ENCODE measurements around the gene SH3GL2.

Gene SH3GL2

DNA sequence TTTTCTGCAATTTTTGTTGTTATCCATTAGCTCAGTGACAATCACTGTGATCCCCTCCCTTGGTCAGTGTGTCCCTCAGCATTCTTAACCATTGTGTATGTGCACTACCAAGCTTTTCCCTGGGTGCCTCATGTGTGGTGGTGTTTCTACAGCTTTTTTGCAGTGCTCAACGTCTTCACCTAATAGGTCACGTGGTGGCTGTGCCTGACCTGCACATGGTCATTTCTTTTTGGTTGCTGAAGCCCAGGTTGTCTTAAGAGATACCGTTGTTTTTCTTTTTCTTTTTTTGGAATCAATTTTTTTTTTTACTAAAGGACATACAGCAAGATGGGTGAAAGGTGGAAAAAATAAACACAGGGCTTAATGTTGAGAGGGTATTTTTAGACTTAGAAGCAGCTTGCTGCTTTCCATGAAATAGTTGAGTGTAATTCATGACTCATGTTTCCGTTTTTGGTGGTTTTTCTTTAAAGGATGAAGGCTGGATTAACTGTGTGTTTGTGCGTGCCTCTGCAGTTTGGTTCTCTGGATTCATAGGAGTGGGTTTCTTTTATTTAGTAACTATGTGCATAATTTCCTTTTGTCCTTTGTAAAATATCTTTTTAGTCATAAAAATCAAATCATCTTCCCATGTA is 22.2 kb downstream of the SH3GL2 start:
- H3K4me3 ChIP-seq (ENCODE audit: low read depth, low read length) = no peak overlapping the region
- TF ChIP-seq, protein P1, sequence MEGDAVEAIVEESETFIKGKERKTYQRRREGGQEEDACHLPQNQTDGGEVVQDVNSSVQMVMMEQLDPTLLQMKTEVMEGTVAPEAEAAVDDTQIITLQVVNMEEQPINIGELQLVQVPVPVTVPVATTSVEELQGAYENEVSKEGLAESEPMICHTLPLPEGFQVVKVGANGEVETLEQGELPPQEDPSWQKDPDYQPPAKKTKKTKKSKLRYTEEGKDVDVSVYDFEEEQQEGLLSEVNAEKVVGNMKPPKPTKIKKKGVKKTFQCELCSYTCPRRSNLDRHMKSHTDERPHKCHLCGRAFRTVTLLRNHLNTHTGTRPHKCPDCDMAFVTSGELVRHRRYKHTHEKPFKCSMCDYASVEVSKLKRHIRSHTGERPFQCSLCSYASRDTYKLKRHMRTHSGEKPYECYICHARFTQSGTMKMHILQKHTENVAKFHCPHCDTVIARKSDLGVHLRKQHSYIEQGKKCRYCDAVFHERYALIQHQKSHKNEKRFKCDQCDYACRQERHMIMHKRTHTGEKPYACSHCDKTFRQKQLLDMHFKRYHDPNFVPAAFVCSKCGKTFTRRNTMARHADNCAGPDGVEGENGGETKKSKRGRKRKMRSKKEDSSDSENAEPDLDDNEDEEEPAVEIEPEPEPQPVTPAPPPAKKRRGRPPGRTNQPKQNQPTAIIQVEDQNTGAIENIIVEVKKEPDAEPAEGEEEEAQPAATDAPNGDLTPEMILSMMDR (IDR thresholded peaks at IDR 0.05; ENCODE audit: low read depth, low read length, missing control alignments) = no peak
- DNase-seq (ENCODE audit: low read depth) = peak; percentile 13
- in situ Hi-C loops (cut with HindIII; ENCODE audit: low sequenced_read_pairs) = no loop called here

DNA sequence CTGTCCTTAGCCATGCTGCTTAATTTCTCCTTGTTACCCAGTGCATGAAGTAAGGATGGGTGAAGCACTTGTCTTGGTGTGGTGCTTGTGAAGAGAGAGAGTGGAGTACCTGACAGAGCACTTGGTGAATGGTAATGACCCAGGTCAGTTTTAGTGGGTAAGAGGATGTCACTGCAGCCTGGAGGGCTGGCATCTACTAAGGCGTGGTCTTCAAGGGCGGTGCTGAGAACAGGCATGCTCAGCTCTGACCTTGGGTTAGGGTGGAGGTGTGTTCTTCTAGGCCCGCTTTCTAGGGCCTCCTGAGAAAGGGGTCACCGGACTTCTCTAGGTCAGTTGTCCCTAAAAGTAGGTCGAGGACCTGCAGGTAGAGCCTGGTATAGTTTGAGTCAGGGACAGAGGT is 25.7 kb downstream of the SH3GL2 start:
- in situ Hi-C loops (cut with HindIII; ENCODE audit: low sequenced_read_pairs) = no loop called here
- no peak overlapping the region for H3K4me3 ChIP-seq (ENCODE audit: low read depth, low read length)
- TF ChIP-seq, protein P1 (IDR thresholded peaks at IDR 0.05; ENCODE audit: low read depth, low read length, missing control alignments) = no peak
- no peak for DNase-seq (ENCODE audit: low read depth)

DNA sequence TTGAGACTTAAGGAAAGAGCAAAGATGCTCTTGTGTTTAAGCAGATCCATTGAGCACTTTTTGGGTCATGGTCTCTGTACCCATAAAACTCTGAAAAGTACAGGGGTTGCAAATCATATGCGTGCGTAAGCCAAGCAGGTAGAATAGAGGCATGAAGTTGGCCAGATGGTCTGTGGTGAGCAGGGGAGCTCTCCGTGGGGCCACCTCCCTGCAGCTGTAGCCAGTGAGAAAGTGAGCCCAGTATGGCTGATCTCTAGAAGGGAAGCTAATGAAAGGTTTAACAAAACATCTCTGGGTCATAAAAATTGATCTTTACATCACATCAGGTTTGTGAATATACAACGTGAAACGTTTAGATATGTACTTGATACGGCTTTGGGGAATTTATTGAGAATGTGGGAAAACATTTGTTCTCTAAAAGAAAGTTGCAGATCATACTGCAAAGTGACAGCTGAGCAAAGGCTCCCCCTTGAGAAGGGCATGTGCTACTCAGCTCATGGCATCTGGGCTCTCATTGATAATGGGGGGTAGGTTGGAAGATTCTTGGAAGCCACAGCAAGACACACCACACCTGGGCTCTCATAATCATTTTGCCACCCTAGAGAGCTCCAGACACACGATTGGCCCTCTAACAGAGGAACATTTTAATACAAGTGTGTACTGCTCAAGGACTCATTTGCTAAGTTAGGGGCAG is 30.6 kb downstream of the SH3GL2 start:
- TF ChIP-seq, protein P1 (IDR thresholded peaks at IDR 0.05; ENCODE audit: low read depth, low read length, missing control alignments) = no peak
- H3K4me3 ChIP-seq (ENCODE audit: low read depth, low read length) = no peak overlapping the region
- no peak for DNase-seq (ENCODE audit: low read depth)
- in situ Hi-C loops (cut with HindIII; ENCODE audit: low sequenced_read_pairs) = loop anchor here (5.0 kb wide), 1 partner anchor 38 kb away; no protein-coding TSS in a partner anchor

DNA sequence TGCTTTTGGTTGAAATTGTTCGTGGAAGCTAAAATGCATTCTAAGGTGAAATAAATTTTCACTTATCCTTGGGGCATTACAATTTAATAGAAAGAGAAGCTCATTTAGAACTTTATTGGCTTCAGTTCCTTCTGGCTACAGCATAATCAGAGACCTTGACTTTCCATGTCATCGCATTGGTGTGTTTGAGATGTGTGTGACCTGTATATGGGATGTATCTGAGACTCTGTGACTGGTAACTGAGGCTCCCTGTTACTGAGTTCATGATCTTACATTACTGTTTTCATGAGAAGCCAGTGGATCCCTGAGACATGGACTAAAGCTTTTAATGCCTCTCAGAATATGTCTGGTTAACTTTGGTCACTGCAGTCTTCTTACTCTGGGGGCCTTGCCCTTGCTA is 32.5 kb downstream of the SH3GL2 start:
- TF ChIP-seq, protein P1 (IDR thresholded peaks at IDR 0.05; ENCODE audit: low read depth, low read length, missing control alignments) = no peak
- no peak overlapping the region for H3K4me3 ChIP-seq (ENCODE audit: low read depth, low read length)
- DNase-seq (ENCODE audit: low read depth) = no peak
- in situ Hi-C loops (cut with HindIII; ENCODE audit: low sequenced_read_pairs) = loop anchor here (5.0 kb wide), 1 partner anchor 36 kb away; no protein-coding TSS in a partner anchor

DNA sequence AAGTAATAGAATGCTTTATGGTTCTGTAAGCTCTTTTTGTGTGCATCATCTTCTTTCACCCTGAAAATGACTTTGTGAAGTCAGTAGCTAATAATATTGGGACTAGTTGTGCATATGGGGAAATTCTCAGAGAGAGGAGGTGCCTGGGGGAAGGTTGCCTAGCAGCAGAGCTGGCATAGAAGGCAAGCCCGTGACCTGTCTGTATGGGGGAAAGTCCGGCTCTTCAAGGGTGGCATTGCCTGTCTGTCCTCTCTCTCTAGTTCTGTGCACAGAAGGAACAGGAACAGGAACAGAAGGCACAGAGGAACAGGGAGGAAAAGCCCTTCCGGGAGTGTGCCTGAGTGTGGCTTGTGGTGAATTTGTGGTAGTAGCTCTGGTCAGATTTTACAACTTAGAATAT is 33.1 kb downstream of the SH3GL2 start:
- no peak overlapping the region for H3K4me3 ChIP-seq (ENCODE audit: low read depth, low read length)
- no peak for DNase-seq (ENCODE audit: low read depth)
- in situ Hi-C loops (cut with HindIII; ENCODE audit: low sequenced_read_pairs) = loop anchor here (5.0 kb wide), 1 partner anchor 35 kb away; no protein-coding TSS in a partner anchor
- TF ChIP-seq, protein P1 (IDR thresholded peaks at IDR 0.05; ENCODE audit: low read depth, low read length, missing control alignments) = no peak

DNA sequence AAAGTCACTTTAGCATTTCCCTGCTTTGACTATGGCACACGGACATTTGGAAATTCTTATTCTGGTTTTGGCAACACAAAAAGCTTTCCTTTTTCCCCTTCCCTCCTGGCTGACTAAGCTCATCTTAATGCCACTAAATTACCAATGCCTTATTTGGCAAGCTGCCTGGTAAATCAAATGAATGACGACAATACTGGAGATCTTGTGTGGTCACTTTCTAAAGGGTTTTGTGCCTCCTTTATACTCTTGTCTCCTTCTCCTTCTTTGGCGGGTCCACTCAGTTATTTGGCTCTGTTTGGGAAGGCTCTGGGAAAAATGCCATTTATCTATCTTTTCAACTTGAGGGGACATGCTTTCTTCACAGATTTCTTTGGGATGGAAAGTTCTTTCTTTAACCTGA is 34.9 kb downstream of the SH3GL2 start:
- TF ChIP-seq, protein P1 (IDR thresholded peaks at IDR 0.05; ENCODE audit: low read depth, low read length, missing control alignments) = no peak

More for the DNA sequence above, 34.9 kb downstream of the SH3GL2 start:
- H3K4me3 ChIP-seq (ENCODE audit: low read depth, low read length) = no peak overlapping the region
- DNase-seq (ENCODE audit: low read depth) = peak; percentile 88
- in situ Hi-C loops (cut with HindIII; ENCODE audit: low sequenced_read_pairs) = loop anchor here (5.0 kb wide), 1 partner anchor 34 kb away; no protein-coding TSS in a partner anchor
